Psoas muscle (tissue), 8 donors: ENCODE data around the gene ZNF410. TPM values are rescaled to one million over a fixed set of nuclear protein-coding genes. Genes with fewer than 3 reads are reported as not detected.

Experiments used
- ATAC-seq, 4 donors: fragments of 200-7000 bp; cut with Tn5 transposase; one replicate each; pipeline ENCODE4 v1.9.1; 2020; ENCODE audit warnings: moderate library complexity in 3 of 4, mild to moderate bottlenecking in 2 of 4
- DNase-seq, 2 donors: peaks; one replicate each; pipeline ENCODE4 v3.0.0-alpha.2; 2020
- H3K27ac ChIP-seq: fragments of 200-600 bp; one replicate; pipeline ENCODE4 v1.8.0; 2022
- H3K27me3 ChIP-seq, 3 donors: fragments of 200-600 bp in 1 of 3; one replicate each; pipeline versions ENCODE4 v1.6.1 to v1.8.0; 2013 to 2022; ENCODE audit warnings: low read length in 2 of 3, mild to moderate bottlenecking in 2 of 3, moderate library complexity in 1 of 3; ENCODE audit not compliant: insufficient read depth in 3 of 3
- H3K36me3 ChIP-seq, 2 donors: fragments of 200-600 bp in 1 of 2; one replicate each; pipeline versions ENCODE4 v1.6.1 to v1.8.0; 2013 to 2022; ENCODE audit warnings: low read depth in 1 of 2, mild to moderate bottlenecking in 1 of 2, moderate library complexity in 1 of 2; ENCODE audit not compliant: insufficient read depth in 1 of 2
- H3K4me1 ChIP-seq: fragments of 200-600 bp; one replicate; pipeline ENCODE4 v1.8.0; 2022
- H3K4me3 ChIP-seq: fragments of 200-600 bp; one replicate; pipeline ENCODE4 v1.8.0; 2022; ENCODE audit warnings: mild to moderate bottlenecking
- H3K9me3 ChIP-seq: fragments of 200-600 bp; one replicate; pipeline ENCODE4 v1.8.0; 2022
- WGBS, 3 donors: extraction: QIAGEN DNeasy Blood & Tissue Kit; methylation state at CpG; one replicate each; pipeline versions ENCODE4 v1.1.6 to v1.1.7; 2013; 5-methylcytosine and 5-hydroxymethylcytosine counted together
- intact Hi-C, 2 donors: fragments of 100-400 bp; cut with DNase I; formaldehyde crosslinking; loops; one replicate each; pipeline versions ENCODE4 v1.11.0 to v1.14.2; 2022
- polyA plus RNA-seq, 3 donors: library from polyadenylated mRNA; stranded (reverse); fragments of 200-250 nt; gene quantifications; one replicate each; pipeline ENCODE4 v1.2.3, GENCODE V29; 2013
- total RNA-seq, 4 donors: library from RNA; stranded (reverse); fragmentation: NEBNext Ultra II Directional in 2 of 4; extraction: Animal tissue kit (Norgen Biotek cat#: 25700) in 2 of 4; gene quantifications; one replicate each; pipeline versions ENCODE4 v1.2.1 to v1.2.4, GENCODE V29; 2021 to 2023
- TF ChIP-seq, protein P1 (sequence below): fragments of 200-600 bp; IDR thresholded peaks from one replicate; pipeline ENCODE4 v1.8.0; 2022; ENCODE audit warnings: antibody characterized with exemption
- donor health status: healthy with polysubstance abuse.
- donor health status: DM: no; HTN: no; CAD: no; lungs with moderate emphysema.
- donor health status: Bipolar disorder and iron deficiency.
- donor health status: healthy.
- donor health status: DM: yes; HTN: yes; CAD: no.
- donor health status: DM: no; HTN: no; CAD: no.
- donor health status: DM: no; HTN: no; CAD: no.
- donor health status: DM: yes; HTN: yes; CAD: no.

ZNF410 gene
- total and polyA plus RNA-seq, 7 donors = 13.1 to 40.6 (median 21.4) TPM

DNA sequence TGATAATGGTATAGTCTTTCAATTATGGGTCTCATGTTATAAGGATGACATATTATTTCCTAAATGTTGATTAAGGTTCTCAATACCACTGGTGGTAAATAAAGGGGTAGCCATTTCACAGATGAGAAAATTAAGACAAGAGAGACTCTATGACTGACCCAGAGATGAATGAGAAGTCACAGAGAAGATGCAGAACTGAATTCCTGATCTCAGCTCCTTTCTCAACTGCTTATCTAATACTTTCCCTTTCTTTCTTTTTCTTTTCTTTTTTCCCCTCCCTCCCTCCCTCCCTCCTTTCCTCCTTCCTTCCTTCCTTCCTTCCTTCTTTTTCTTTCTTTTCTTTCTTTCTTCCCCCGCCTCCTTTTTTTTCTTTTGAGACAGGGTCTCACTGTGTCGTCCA is 43.4 kb upstream of the ZNF410 start:
- H3K27ac ChIP-seq = no peak overlapping the region
- no peak for ATAC-seq
- no peaks in the 10 kb centered on the region for H3K27me3 ChIP-seq
- TF ChIP-seq, protein P1, sequence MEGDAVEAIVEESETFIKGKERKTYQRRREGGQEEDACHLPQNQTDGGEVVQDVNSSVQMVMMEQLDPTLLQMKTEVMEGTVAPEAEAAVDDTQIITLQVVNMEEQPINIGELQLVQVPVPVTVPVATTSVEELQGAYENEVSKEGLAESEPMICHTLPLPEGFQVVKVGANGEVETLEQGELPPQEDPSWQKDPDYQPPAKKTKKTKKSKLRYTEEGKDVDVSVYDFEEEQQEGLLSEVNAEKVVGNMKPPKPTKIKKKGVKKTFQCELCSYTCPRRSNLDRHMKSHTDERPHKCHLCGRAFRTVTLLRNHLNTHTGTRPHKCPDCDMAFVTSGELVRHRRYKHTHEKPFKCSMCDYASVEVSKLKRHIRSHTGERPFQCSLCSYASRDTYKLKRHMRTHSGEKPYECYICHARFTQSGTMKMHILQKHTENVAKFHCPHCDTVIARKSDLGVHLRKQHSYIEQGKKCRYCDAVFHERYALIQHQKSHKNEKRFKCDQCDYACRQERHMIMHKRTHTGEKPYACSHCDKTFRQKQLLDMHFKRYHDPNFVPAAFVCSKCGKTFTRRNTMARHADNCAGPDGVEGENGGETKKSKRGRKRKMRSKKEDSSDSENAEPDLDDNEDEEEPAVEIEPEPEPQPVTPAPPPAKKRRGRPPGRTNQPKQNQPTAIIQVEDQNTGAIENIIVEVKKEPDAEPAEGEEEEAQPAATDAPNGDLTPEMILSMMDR = no peak
- H3K36me3 ChIP-seq = no peaks in the 10 kb centered on the region
- H3K4me1 ChIP-seq = no peaks in the 10 kb centered on the region
- WGBS, 3 donors = 47 to 73% (median 69%) methylated on average over 2 of the region's 2 CpGs
- H3K4me3 ChIP-seq = no peak overlapping the region
- H3K9me3 ChIP-seq = no peaks in the 10 kb centered on the region
- no peak for DNase-seq
- intact Hi-C loops = no loop called here

DNA sequence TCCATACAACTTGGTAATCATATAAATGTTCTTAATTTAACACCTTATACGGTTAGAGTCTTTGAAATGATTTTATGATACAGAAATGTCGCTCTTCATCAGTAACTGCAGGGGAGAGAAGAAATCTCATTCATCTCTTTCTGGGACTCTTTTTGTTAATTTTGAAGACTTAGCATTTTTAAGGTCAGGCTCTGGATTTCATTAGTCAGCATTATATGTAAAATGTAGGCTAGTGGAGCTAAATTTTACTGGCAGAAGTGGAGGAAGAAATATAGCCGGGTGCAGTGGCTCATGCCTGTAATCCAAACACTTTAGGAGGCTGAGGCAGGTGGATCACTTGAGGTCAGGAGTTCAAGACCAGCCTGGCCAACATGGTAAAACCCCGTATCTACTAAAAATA is 39.7 kb upstream of the ZNF410 start:
- Histone ChIP-seq H3K9me3 (no peaks in the 10 kb centered on the region), H3K27ac (no peak overlapping the region), H3K4me1 (no peaks in the 10 kb centered on the region), H3K36me3 (no peaks in the 10 kb centered on the region), H3K27me3 (no peaks in the 10 kb centered on the region), H3K4me3 (no peak overlapping the region)
- intact Hi-C loops = no loop called here
- WGBS, 3 donors = 71 to 82% (median 76%) methylated on average over 4 of the region's 4 CpGs
- DNase-seq (no peak), ATAC-seq (no peak)
- TF ChIP-seq, protein P1 = no peak

DNA sequence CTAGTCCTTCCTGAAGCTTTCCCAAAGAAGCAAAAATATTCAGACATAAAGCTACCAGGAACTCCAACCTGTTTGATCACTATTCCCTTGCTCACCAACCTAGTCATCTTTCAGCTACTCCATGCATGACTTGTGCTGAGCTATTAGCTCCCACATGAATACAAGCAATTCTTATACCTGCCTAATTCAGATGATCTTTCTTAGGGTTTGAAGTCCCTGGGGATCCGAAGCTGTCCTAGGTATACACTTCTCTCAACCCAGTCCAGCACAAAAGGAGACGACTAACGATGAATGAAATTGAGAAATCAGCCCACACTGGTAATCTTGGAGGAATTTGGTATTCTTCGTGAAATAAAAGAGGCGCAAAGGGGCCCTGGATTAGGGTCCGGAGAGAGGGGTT is 35.7 kb upstream of the ZNF410 start:
- TF ChIP-seq, protein P1 = no peak
- intact Hi-C loops = no loop called here
- 29 to 34% (median 32%) methylated on average over 6 of the region's 6 CpGs for WGBS, 3 donors

DNA sequence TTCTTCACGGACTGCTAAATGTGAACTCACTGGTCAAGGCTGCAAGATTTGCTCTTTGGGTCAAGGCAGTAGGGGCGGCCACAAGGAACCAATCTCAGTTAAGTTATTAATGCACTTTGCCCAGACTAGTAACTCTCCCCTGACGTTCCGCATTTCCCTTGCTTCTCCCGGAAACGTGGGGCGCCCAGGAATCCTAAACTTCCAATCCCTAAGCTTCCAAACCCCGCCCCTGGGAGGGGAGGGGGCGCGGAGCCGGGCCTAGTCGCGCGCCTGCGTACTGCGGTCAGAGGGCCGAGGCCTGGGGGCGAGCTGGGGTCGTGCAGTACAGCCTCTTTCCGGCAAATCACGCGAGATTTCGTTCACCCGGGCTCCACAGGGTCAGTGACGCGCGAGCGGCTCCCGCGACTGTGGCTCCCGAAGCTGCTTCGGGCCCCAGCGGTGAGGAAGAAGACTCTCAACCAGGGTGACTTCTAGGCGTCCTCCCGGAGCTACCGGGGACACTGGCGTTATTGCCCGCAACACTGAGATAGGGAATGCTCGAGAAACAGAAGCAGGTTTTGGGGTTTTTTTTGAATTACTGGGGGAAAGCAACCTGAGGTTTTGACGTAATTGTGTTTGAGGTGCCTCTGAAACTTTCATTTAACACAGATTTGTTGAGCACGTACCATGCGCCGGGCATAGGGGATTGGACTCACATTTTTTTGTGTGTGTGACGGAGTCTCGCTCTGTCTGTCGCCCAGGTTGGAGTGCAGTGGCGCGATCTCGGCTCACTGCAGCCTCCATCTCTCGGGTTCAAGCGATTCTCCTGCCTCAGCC is 34.9 kb upstream of the ZNF410 start, which contains the start of gene PTGR2:
Gene PTGR2, plus strand, starts transcription at position 265 of the 816 bp plus-strand sequence. CDS start 7,032 bp downstream, outside the sequence.
- no peaks in the 10 kb centered on the region for H3K9me3 ChIP-seq
- intact Hi-C loops = no loop called here

More for the DNA sequence above, 35.7 kb upstream of the ZNF410 start:
- Histone ChIP-seq H3K27ac (peak overlapping the region; percentile 97), H3K36me3 (no peaks in the 10 kb centered on the region), H3K4me1 (no peaks in the 10 kb centered on the region), H3K4me3 (peak overlapping the region; percentile 84), H3K27me3 (no peaks in the 10 kb centered on the region), H3K9me3 (no peaks in the 10 kb centered on the region)
- DNase-seq (no peak), ATAC-seq (peak in 2 of 4 donors; percentile 9 to 10)

More for the DNA sequence above, 34.9 kb upstream of the ZNF410 start, which contains the start of gene PTGR2:
- TF ChIP-seq, protein P1 = peak; percentile 15
- peak within 1 kb of the TSS; percentile 84 for H3K4me3 ChIP-seq
- ATAC-seq = peak; percentile 96 to 98 (median 96)
- H3K36me3 ChIP-seq = no peaks in the 10 kb centered on the region
- 0 to 2% (median 1%) methylated on average over 51 of the region's 51 CpGs for WGBS, 3 donors
- H3K27me3 ChIP-seq = no peaks in the 10 kb centered on the region
- peak within 1 kb of the TSS; percentile 97 for H3K27ac ChIP-seq
- H3K4me1 ChIP-seq = no peaks in the 10 kb centered on the region
- DNase-seq = peak; percentile 97 to 98
